Measurements from ENCODE around the gene ZNF276.
A peak's percentile ranks its signal among the peaks of the same experiment; 100 is the strongest.
"Not testable (repeated sequence)": the region's sequence is repeated elsewhere in the genome, so short reads cannot be mapped to it uniquely, and the experiment has no call there.

ZNF276 gene

DNA sequence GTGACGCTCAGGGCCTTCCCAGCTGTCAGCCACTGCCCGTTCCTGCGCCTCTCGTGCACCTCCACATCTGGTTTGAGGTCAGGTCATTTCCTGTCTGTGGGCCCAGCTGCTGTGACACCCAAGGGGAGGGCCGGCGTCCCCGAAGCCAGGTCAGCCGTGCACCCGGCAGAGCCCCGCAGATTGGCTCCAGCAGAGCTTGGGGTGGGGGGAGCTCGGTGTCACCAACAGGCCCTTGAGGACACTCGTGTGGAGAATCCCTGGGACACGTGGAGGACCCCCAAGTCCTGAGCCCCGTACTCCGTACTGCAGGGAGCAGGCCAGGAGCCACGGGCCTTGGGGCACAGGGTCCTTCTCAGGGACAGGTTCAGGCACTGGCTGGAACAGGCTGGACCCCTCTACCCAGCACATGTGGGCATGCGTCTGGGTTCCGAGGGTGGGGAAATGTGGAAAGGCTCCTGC is 24.6 kb upstream of the ZNF276 start:
- DNase-seq: no peak

DNA sequence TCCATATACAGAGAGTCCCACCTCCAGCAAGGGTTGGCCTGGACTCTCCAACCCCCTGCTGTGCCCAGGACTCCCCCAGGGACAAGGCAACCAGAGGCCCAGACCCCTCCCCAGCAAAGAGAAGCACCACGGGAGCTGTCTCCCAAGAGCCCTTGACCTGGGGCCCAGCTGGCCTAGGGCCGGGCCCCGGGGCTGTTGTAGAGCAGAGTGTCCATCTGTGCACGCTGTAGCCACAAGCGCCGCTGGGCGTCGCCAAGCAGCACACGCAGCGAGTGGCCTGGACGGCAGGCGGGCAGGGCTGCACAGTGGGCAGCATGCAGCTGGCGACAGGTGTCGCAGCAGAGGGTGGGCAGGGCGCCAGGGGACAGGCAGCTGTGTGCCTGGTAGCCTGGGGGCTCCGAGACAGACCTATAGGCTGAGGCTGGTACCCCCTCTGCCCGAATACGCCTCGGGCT is 24.1 kb upstream of the ZNF276 start:
- DNase-seq: no peak

DNA sequence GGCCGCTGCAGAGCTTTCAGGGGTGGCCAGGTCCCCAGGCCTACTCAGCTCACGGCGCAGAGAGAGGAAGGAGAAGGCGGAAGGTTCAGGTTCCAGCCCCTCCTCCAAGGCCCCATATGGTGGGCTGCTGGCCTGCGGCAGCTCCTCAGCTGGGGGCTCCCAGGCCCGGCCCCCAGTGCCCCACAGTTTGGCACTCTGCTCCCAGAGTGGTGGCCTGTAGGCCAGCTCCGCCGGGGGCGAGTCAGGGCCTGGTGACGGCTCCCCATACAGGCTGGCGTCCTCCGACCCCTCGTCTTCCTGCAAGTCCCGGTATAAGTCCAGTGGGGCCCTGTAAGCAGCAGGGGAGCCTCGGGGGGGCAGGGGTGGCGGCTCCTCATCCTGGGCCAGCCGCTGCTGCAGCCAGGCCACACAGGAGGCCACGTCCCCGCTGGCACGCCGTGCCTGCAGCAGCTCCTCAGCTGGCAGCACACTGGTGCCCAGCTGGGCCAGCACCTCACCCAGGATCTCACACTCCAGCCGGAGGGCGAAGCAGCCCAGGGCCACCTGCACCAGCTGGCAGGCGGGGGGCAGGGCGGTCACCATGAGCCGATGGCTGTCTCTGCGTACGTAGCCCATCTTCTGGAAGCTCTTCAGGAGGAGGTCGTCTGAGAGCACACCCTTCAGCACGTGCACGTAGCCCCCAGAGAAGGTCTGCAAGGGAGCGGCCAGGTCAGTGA is 23.6 kb upstream of the ZNF276 start:
- no peak for DNase-seq

DNA sequence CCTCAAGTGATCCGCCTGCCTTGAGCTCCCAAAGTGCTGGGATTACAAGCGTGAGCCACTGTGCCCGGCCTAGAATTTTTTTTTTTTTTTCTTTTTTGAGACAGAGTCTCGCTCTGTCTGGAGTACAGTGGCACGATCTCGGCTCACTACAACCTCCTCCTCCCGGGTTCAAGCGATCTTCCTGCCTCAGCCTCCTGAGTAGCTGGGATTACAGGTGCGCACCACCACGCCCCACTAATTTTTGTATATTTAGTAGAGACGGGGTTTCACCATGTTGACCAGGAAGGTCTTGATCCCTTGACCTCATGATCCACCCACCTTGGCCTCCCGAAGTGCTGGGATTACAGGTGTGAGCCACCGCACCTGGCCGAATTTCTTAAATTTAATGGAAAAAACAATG is 22.6 kb upstream of the ZNF276 start:
- DNase-seq: not testable (repeated sequence)

GRCh38 chr16:89699629-89700099 is 21.7 kb upstream of the ZNF276 start:
- DNase-seq: not testable (repeated sequence)

GRCh38 chr16:89700100-89700648 is 21.2 kb upstream of the ZNF276 start:
- DNase-seq: peak; percentile 87

GRCh38 chr16:89700649-89701424 is 20.5 kb upstream of the ZNF276 start:
- DNase-seq: no peak

DNA sequence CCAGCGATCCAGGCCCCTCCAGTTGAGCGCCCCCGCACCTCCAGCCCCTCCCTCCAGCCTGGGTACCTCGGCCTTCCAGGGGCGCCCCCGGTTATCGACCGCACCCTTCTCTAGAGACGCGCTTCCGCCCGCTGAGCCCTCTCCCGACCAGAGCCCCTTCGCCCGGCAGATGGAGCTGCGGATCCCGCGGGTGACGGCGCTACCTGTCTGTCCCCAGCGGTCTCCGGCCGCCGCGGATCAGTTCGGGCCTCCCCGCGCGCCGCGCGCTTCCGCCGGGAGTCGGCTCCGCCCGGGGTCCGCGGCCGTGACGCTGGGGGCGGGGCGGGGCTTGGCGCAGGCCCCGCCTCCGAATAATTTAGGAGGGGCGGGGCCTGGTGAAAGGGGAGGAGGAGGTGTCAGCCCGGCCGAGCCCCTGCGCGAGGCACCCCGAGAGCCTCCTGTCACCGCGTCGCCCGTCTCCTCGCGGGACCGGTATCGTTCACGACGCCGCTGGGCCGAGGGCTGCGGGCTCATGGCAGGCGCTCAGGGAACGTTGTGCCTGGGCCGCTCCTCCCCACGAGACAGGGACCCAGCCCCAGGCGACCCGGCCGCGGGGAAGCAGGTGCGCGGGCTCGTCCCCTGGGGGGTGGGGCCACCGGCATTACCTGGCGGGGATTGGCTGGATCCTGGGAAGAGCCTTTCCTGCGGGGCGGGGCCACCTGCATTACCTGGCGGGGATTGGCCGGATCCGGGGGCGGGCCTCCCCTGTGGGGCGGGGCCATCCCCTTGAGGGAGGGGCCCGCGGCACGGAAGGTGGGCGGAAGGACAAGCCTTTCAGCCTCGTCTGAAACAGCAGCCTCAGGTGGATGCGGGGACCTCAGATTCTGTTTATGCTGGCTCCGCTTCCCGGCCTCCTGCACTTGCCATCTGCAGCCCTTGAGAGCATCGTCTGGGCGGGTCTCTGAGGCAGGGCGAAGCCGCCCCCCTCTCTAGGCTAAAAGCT is 19.6 kb upstream of the ZNF276 start, which contains the start of gene SPATA2L:
SPATA2L (minus strand) TSS at position 281 of the 982 bp plus-strand sequence. CDS start 473 bp downstream, outside the sequence.
- peak; percentile 84 for DNase-seq

- DNase-seq: no peak
Observed at GRCh38 chr16:89704281-89704680, 17.1 kb upstream of the ZNF276 start.

DNA sequence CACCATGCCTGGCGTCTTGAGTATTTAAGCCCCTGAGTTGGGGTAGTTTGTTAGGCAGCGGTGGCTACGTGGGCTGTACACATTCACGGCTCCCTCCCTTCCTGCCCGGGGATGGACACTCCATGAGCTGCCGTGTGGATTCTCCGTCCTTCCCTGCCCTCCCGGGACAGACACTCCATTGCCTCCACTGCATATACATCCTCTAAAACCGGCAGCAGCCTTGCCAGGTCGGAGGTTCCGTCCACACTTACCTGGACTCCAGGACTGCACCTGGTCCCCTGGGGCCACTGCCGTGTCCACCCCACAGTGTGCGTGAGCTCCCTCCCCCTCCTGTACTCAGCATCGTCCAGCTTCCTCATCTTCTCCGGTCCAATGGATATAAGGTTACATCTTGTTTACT is 16.3 kb upstream of the ZNF276 start:
- no peak for DNase-seq

GRCh38 chr16:89706518-89707260 is 14.6 kb upstream of the ZNF276 start:
- no peak for DNase-seq

GRCh38 chr16:89707695-89708094 is 13.6 kb upstream of the ZNF276 start:
- no peak for DNase-seq

DNA sequence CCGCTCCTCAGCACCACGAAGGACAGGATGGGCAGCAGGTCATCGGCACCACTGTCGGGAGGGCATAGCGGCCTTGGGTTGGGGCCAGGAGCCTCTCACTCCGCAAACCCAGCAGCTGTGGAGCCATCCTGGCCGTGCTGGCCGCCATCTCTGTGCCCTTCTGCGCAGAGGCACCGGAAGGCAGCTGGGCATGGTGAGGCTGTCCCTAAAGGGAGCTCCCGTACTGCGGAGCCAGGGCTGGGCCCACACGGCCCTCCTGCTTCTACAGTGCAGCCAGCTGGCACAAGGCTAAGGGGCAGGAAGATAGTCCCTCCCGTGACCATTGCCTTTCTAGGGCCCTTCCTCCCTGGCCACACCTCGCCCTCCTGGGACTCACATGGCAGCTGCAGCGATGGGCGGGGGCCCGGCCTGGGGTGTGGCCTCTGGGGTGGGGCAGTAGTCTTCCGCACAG is 12.8 kb upstream of the ZNF276 start:
- no peak for DNase-seq

DNA sequence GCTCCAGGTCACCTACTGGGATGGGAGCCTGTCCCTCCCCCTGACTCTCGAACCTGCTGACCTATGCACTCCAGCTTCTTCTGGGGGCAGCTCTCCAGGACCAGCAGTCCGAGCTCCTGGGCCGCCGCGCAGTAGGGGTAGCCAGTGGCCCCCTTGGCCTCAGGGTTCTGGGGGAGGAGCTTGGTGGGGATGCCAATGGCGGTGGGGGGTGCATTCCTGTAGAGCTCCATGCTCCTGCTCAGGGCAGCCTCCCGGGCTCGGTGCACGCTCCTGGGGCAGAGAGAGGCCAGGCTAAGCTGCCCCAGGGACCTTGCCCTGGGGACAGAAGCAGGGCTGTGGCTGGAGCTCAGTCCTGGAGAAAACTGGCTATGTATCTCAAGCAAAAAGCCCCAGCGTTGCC is 12.2 kb upstream of the ZNF276 start:
- no peak for DNase-seq

DNA sequence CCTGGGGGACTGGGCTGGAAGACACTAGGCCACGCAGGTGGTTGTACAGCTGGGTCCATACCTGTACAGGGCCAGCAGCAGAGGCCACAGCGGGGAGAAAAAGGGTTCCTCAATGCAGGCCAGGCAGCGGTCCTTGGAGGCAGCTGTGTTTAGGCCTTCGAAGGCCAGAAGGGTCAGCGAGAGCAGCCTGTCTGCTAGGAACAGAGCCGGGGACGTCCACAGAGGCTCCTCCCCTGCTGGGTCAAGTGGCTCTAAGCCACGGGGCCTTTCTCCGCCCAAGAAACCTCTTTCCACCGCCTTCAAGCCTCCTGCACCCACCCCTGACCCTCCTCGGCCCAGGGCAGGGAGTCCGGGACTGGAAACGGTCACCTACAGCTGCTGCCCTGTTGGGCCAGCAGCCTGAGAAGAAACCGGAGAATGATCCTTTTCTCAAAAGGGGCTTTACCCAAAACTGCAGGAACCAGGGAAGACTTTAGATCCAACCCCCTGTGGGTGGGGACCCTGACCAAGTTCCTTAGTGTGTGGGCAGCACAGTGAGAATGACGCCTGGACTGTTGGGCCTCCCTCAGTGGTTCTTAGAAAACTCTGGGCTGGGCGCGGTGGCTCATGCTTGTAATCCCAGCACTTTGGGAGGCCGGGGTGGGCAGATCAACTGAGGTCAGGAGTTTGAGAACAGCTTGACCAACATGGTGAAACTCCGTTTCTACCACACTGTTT is 11.5 kb upstream of the ZNF276 start:
- DNase-seq: no peak

DNA sequence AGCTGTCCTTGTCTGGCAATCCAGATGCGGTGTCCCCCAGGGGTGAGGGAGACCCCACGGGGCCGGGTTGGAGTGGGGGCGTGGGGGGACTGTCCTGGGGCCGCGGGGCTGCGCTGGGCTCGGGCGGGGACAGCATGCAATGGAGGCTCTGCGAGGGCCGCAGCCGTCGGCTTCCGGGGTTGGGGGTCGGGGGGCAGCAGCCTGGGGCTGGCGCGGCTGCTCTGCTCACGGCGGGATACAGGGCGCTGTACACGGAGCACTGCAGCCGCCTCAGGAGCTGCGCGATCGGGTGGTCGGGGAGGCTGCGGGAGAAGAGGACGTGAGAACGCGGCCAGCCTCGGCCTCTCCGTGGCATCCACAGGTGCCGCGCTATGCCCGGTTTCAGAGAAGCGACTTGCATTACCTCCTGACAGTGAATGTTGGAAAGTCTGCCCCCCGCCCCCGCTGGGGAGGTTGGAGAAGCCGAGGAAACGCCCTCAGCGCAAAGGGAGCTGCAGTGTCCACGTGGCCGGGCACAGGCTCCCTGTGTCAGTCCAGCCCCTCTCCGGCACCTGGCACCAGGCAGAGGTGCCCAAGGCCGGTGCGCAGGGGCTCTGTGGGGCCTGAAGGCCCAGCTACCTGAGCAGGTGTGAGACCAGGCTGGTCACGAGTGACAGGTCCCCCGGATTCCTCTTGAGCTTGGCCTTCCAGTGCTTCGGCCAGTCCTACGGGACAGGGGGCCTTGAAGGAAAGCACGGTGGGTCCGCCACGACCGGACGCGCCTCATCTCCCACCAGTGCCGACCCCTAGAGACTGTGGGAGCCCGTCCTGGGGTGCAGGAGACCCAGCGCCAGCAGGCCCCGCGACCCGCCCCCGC is 10.4 kb upstream of the ZNF276 start:
- DNase-seq: no peak

DNA sequence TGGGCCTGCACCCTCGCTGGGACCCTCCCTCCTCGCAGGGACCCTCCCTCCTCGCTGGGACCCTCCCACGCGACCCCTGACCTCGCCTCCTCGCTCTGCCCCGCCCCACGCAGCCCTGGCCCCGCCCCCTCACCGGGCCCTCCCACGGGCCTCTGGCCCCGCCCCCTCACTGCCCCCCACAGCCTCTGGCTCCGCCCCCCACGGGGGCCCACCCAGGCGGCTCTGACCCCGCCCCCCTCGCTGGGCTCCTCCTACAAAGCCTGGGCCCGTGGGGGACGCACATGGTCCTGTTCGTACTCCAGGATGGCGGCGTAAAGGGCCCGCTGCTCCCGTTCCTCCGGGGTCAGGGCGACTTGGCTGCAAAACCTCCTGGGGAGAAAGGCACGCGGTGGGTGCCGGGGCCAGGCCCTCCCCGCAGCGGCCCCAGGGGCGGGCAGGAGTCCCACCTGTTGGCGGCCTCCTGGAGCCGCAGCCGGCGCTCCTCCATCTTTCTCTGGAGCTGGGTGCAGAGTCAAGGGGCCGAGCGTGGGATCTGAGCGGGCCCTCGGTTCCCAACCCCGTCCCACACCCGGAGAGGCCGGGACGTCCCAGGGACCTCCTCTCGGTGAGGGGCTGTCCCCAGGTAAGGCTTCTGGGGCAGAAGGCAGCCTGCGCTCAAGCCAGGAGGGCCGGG is 9.6 kb upstream of the ZNF276 start:
- peak; percentile 36 for DNase-seq

DNA sequence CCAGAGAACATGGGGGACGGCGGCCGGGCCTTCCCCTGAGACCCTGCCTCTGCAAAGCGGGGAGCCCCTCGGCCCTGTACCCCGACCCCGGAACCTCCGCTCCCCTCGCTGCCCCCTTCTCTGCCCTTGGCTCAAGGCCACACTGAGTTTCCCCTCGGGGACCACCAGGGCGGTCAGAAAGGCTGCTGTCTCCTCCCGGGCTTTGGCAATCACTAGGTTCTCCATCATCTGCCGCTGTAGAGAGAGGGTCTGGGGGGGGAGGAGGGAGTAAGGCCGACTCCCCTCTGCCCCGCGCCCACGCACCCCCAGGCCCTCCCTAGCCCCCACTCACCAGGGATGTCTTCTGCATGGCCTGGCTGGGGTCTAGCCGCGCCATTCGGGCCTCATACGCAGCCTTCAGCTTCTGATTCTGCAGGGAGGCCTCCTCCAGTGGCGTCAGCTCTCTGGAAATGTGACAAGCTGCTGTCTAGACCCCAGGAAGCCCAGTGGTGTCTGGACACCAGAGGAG is 9.0 kb upstream of the ZNF276 start:
- DNase-seq: no peak

GRCh38 chr16:89716493-89716892 is 4.8 kb upstream of the ZNF276 start:
- DNase-seq: no peak
